Hindlimb muscle (tissue), 1 donor: ENCODE data around the gene GPR68. TPM values are rescaled to one million over a fixed set of nuclear protein-coding genes. Genes with fewer than 3 reads are reported as not detected.
"Not testable (repeated sequence)": the region's sequence is repeated elsewhere in the genome, so short reads cannot be mapped to it uniquely, and the experiment has no call there.

Source experiments
- DNase-seq: peaks from one replicate; pipeline ENCODE4 v3.0.0-alpha.2; 2013
- polyA plus RNA-seq: library from polyadenylated mRNA; unstranded; fragments of 120-200 nt; gene quantifications from one replicate; pipeline ENCODE4 v1.2.1, GENCODE V29; 2013; ENCODE audit not compliant: insufficient read length

GPR68 gene
- polyA plus RNA-seq, 1 donor, result 0.75 TPM

GRCh38 chr14:91272341-91273272 is 28.1 kb upstream of the GPR68 start:
- DNase-seq, result no peak

GRCh38 chr14:91271639-91272038 is 27.1 kb upstream of the GPR68 start:
- DNase-seq, result no peak

GRCh38 chr14:91270619-91271018 is 26.1 kb upstream of the GPR68 start:
- DNase-seq, result no peak

- DNase-seq, result no peak
Observed at GRCh38 chr14:91270188-91270587, 25.7 kb upstream of the GPR68 start.

GRCh38 chr14:91269076-91269991 is 24.8 kb upstream of the GPR68 start:
- no peak for DNase-seq

- no peak for DNase-seq
Observed at GRCh38 chr14:91267965-91268437, 23.5 kb upstream of the GPR68 start.

GRCh38 chr14:91266276-91266675 is 21.8 kb upstream of the GPR68 start:
- not testable (repeated sequence) for DNase-seq

GRCh38 chr14:91265404-91265803 is 20.9 kb upstream of the GPR68 start:
- DNase-seq, result no peak

GRCh38 chr14:91264151-91265150 is 19.9 kb upstream of the GPR68 start:
- no peak for DNase-seq

GRCh38 chr14:91263329-91263728 is 18.8 kb upstream of the GPR68 start:
- no peak for DNase-seq

GRCh38 chr14:91261986-91262549 is 17.6 kb upstream of the GPR68 start:
- DNase-seq, result no peak

GRCh38 chr14:91261115-91261514 is 16.6 kb upstream of the GPR68 start:
- no peak for DNase-seq

- no peak for DNase-seq
Observed at GRCh38 chr14:91258876-91259275, 14.4 kb upstream of the GPR68 start.

- no peak for DNase-seq
Observed at GRCh38 chr14:91258011-91258618, 13.6 kb upstream of the GPR68 start.

GRCh38 chr14:91257328-91258010 is 13.0 kb upstream of the GPR68 start:
- no peak for DNase-seq

- DNase-seq, result no peak
Observed at GRCh38 chr14:91256661-91257060, 12.2 kb upstream of the GPR68 start.

- no peak for DNase-seq
Observed at GRCh38 chr14:91255026-91255695, 10.7 kb upstream of the GPR68 start.

GRCh38 chr14:91254461-91254860 is 10.0 kb upstream of the GPR68 start:
- no peak for DNase-seq

- no peak for DNase-seq
Observed at GRCh38 chr14:91253795-91254323, 9.4 kb upstream of the GPR68 start.
